Hepatocyte (in vitro differentiated cells): ENCODE data around the gene MTHFS.

Experiments
- CTCF ChIP-seq: fragments of 200-600 bp; sonication (generic); IDR thresholded peaks from 2 replicates; pipeline ENCODE4 v1.5.1; 2016; ENCODE audit warnings: antibody characterized with exemption, mild to moderate bottlenecking; ENCODE audit not compliant: poor library complexity
- EZH2 ChIP-seq: fragments of 200-600 bp; sonication (generic); IDR thresholded peaks from 2 replicates; pipeline ENCODE4 v1.6.1; 2016; ENCODE audit warnings: antibody characterized with exemption, mild to moderate bottlenecking, borderline replicate concordance
- EZH2phosphoT487 ChIP-seq: fragments of 200-600 bp; sonication (generic); IDR thresholded peaks from one replicate; pipeline ENCODE4 v1.6.1; 2018; ENCODE audit warnings: antibody characterized with exemption, mild to moderate bottlenecking, low read depth, moderate library complexity; ENCODE audit not compliant: unreplicated experiment, severe bottlenecking

GRCh38 chr15:79898369-79898768, 1.6 kb upstream of the MTHFS start:
- TF ChIP-seq CTCF (no peak), EZH2 (no peak), EZH2phosphoT487 (no peak)
